ENCODE measurements around the gene LAPTM5.

LAPTM5 gene

GRCh38 chr1:30707412-30708360 lies 49.9 kb downstream of the LAPTM5 start:
- no peaks in the 10 kb centered on the region for H3K9me3 ChIP-seq (ENCODE audit: control insufficient read depth in 5 of 5, low read length in 5 of 5)
- H3K4me3 ChIP-seq (ENCODE audit: low read depth in 1 of 5, low read length in 5 of 5): no peak overlapping the region
- H3K27ac ChIP-seq (ENCODE audit: low read depth, low read length): no peak overlapping the region
- peaks cover 0 to 5% (median 0%) of the 10 kb centered on the region in 5 donors for H3K27me3 ChIP-seq (ENCODE audit: control insufficient read depth in 5 of 5, insufficient read depth in 4 of 5, low read length in 5 of 5)
- no peak overlapping the region for H3K9ac ChIP-seq (ENCODE audit: low read length in 5 of 5)
- no peaks in the 10 kb centered on the region for H3K36me3 ChIP-seq (ENCODE audit: control insufficient read depth in 5 of 5, insufficient read depth in 5 of 5, low read length in 5 of 5)
- H3K4me1 ChIP-seq (ENCODE audit: control insufficient read depth in 5 of 5, insufficient read depth in 5 of 5, low read length in 5 of 5): peaks cover 6 to 39% (median 18%) of the 10 kb centered on the region in 5 donors

GRCh38 chr1:30706528-30706927 lies 51.0 kb downstream of the LAPTM5 start:
- H3K9me3 ChIP-seq (ENCODE audit: control insufficient read depth in 5 of 5, low read length in 5 of 5): no peaks in the 10 kb centered on the region
- H3K9ac ChIP-seq (ENCODE audit: low read length in 5 of 5): no peak overlapping the region

GRCh38 chr1:30705698-30706097 lies 51.9 kb downstream of the LAPTM5 start:
- H3K9me3 ChIP-seq (ENCODE audit: control insufficient read depth in 5 of 5, low read length in 5 of 5): no peaks in the 10 kb centered on the region
- H3K27me3 ChIP-seq (ENCODE audit: control insufficient read depth in 5 of 5, insufficient read depth in 4 of 5, low read length in 5 of 5): peaks cover 0 to 5% (median 0%) of the 10 kb centered on the region in 5 donors
- H3K36me3 ChIP-seq (ENCODE audit: control insufficient read depth in 5 of 5, insufficient read depth in 5 of 5, low read length in 5 of 5): no peaks in the 10 kb centered on the region
- H3K4me3 ChIP-seq (ENCODE audit: low read depth in 1 of 5, low read length in 5 of 5): no peak overlapping the region
- no peak overlapping the region for H3K27ac ChIP-seq (ENCODE audit: low read depth, low read length)
- peaks cover 6 to 48% (median 22%) of the 10 kb centered on the region in 5 donors for H3K4me1 ChIP-seq (ENCODE audit: control insufficient read depth in 5 of 5, insufficient read depth in 5 of 5, low read length in 5 of 5)
- no peak overlapping the region for H3K9ac ChIP-seq (ENCODE audit: low read length in 5 of 5)

More at GRCh38 chr1:30706528-30706927, 51.0 kb downstream of the LAPTM5 start:
- H3K36me3 ChIP-seq (ENCODE audit: control insufficient read depth in 5 of 5, insufficient read depth in 5 of 5, low read length in 5 of 5): no peaks in the 10 kb centered on the region
- peaks cover 0 to 5% (median 0%) of the 10 kb centered on the region in 5 donors for H3K27me3 ChIP-seq (ENCODE audit: control insufficient read depth in 5 of 5, insufficient read depth in 4 of 5, low read length in 5 of 5)
- no peak overlapping the region for H3K4me3 ChIP-seq (ENCODE audit: low read depth in 1 of 5, low read length in 5 of 5)
- H3K4me1 ChIP-seq (ENCODE audit: control insufficient read depth in 5 of 5, insufficient read depth in 5 of 5, low read length in 5 of 5): peaks cover 6 to 39% (median 18%) of the 10 kb centered on the region in 5 donors
- H3K27ac ChIP-seq (ENCODE audit: low read depth, low read length): no peak overlapping the region

GRCh38 chr1:30704765-30705509 lies 52.6 kb downstream of the LAPTM5 start:
- H3K9me3 ChIP-seq (ENCODE audit: control insufficient read depth in 5 of 5, low read length in 5 of 5): no peaks in the 10 kb centered on the region
- H3K27me3 ChIP-seq (ENCODE audit: control insufficient read depth in 5 of 5, insufficient read depth in 4 of 5, low read length in 5 of 5): peaks cover 0 to 5% (median 0%) of the 10 kb centered on the region in 5 donors
- no peak overlapping the region for H3K4me3 ChIP-seq (ENCODE audit: low read depth in 1 of 5, low read length in 5 of 5)
- H3K4me1 ChIP-seq (ENCODE audit: control insufficient read depth in 5 of 5, insufficient read depth in 5 of 5, low read length in 5 of 5): peaks cover 6 to 54% (median 26%) of the 10 kb centered on the region in 5 donors
- H3K27ac ChIP-seq (ENCODE audit: low read depth, low read length): no peak overlapping the region
- H3K36me3 ChIP-seq (ENCODE audit: control insufficient read depth in 5 of 5, insufficient read depth in 5 of 5, low read length in 5 of 5): no peaks in the 10 kb centered on the region
- H3K9ac ChIP-seq (ENCODE audit: low read length in 5 of 5): peak overlapping the region in 1 of 5 donors; percentile 38

- Histone ChIP-seq H3K4me3 (ENCODE audit: low read depth in 1 of 5, low read length in 5 of 5) (no peak overlapping the region), H3K27me3 (ENCODE audit: control insufficient read depth in 5 of 5, insufficient read depth in 4 of 5, low read length in 5 of 5) (peaks cover 0 to 5% (median 0%) of the 10 kb centered on the region in 5 donors), H3K36me3 (ENCODE audit: control insufficient read depth in 5 of 5, insufficient read depth in 5 of 5, low read length in 5 of 5) (no peaks in the 10 kb centered on the region), H3K27ac (ENCODE audit: low read depth, low read length) (no peak overlapping the region), H3K9me3 (ENCODE audit: control insufficient read depth in 5 of 5, low read length in 5 of 5) (no peaks in the 10 kb centered on the region), H3K9ac (ENCODE audit: low read length in 5 of 5) (peak overlapping the region in 1 of 5 donors; percentile 38), H3K4me1 (ENCODE audit: control insufficient read depth in 5 of 5, insufficient read depth in 5 of 5, low read length in 5 of 5) (peaks cover 6 to 56% (median 26%) of the 10 kb centered on the region in 5 donors)
Measured at GRCh38 chr1:30704271-30704670, 53.3 kb downstream of the LAPTM5 start.

GRCh38 chr1:30702823-30703222 lies 54.8 kb downstream of the LAPTM5 start:
- Histone ChIP-seq H3K9me3 (ENCODE audit: control insufficient read depth in 5 of 5, low read length in 5 of 5) (no peaks in the 10 kb centered on the region), H3K36me3 (ENCODE audit: control insufficient read depth in 5 of 5, insufficient read depth in 5 of 5, low read length in 5 of 5) (no peaks in the 10 kb centered on the region), H3K4me1 (ENCODE audit: control insufficient read depth in 5 of 5, insufficient read depth in 5 of 5, low read length in 5 of 5) (peaks cover 6 to 67% (median 33%) of the 10 kb centered on the region in 5 donors), H3K27me3 (ENCODE audit: control insufficient read depth in 5 of 5, insufficient read depth in 4 of 5, low read length in 5 of 5) (peaks cover 0 to 4% (median 0%) of the 10 kb centered on the region in 5 donors), H3K9ac (ENCODE audit: low read length in 5 of 5) (no peak overlapping the region), H3K4me3 (ENCODE audit: low read depth in 1 of 5, low read length in 5 of 5) (no peak overlapping the region), H3K27ac (ENCODE audit: low read depth, low read length) (no peak overlapping the region)

- Histone ChIP-seq H3K4me3 (ENCODE audit: low read depth in 1 of 5, low read length in 5 of 5) (no peak overlapping the region), H3K4me1 (ENCODE audit: control insufficient read depth in 5 of 5, insufficient read depth in 5 of 5, low read length in 5 of 5) (peaks cover 3 to 63% (median 32%) of the 10 kb centered on the region in 5 donors), H3K27ac (ENCODE audit: low read depth, low read length) (no peak overlapping the region), H3K9ac (ENCODE audit: low read length in 5 of 5) (no peak overlapping the region), H3K27me3 (ENCODE audit: control insufficient read depth in 5 of 5, insufficient read depth in 4 of 5, low read length in 5 of 5) (no peaks in the 10 kb centered on the region), H3K9me3 (ENCODE audit: control insufficient read depth in 5 of 5, low read length in 5 of 5) (no peaks in the 10 kb centered on the region), H3K36me3 (ENCODE audit: control insufficient read depth in 5 of 5, insufficient read depth in 5 of 5, low read length in 5 of 5) (no peaks in the 10 kb centered on the region)
Measured at GRCh38 chr1:30701258-30701633, 56.3 kb downstream of the LAPTM5 start.

- Histone ChIP-seq H3K4me3 (ENCODE audit: low read depth in 1 of 5, low read length in 5 of 5) (no peak overlapping the region), H3K27ac (ENCODE audit: low read depth, low read length) (no peak overlapping the region), H3K9ac (ENCODE audit: low read length in 5 of 5) (no peak overlapping the region), H3K4me1 (ENCODE audit: control insufficient read depth in 5 of 5, insufficient read depth in 5 of 5, low read length in 5 of 5) (peaks cover 3 to 65% (median 34%) of the 10 kb centered on the region in 5 donors), H3K9me3 (ENCODE audit: control insufficient read depth in 5 of 5, low read length in 5 of 5) (no peaks in the 10 kb centered on the region), H3K36me3 (ENCODE audit: control insufficient read depth in 5 of 5, insufficient read depth in 5 of 5, low read length in 5 of 5) (no peaks in the 10 kb centered on the region), H3K27me3 (ENCODE audit: control insufficient read depth in 5 of 5, insufficient read depth in 4 of 5, low read length in 5 of 5) (no peaks in the 10 kb centered on the region)
Measured at GRCh38 chr1:30700528-30701257, 56.9 kb downstream of the LAPTM5 start.

GRCh38 chr1:30699762-30700161 lies 57.8 kb downstream of the LAPTM5 start:
- no peak overlapping the region for H3K4me3 ChIP-seq (ENCODE audit: low read depth in 1 of 5, low read length in 5 of 5)
- peaks cover 0 to 63% (median 34%) of the 10 kb centered on the region in 5 donors for H3K4me1 ChIP-seq (ENCODE audit: control insufficient read depth in 5 of 5, insufficient read depth in 5 of 5, low read length in 5 of 5)
- H3K27ac ChIP-seq (ENCODE audit: low read depth, low read length): no peak overlapping the region
- no peaks in the 10 kb centered on the region for H3K9me3 ChIP-seq (ENCODE audit: control insufficient read depth in 5 of 5, low read length in 5 of 5)
- no peaks in the 10 kb centered on the region for H3K36me3 ChIP-seq (ENCODE audit: control insufficient read depth in 5 of 5, insufficient read depth in 5 of 5, low read length in 5 of 5)
- no peak overlapping the region for H3K9ac ChIP-seq (ENCODE audit: low read length in 5 of 5)
- H3K27me3 ChIP-seq (ENCODE audit: control insufficient read depth in 5 of 5, insufficient read depth in 4 of 5, low read length in 5 of 5): no peaks in the 10 kb centered on the region

Measured in subcutaneous abdominal adipose tissue (tissue), 5 donors.